H1 (cell line): ENCODE results near the gene SLC4A11. TPM values are rescaled to one million over a fixed set of nuclear protein-coding genes. Genes with fewer than 3 reads are reported as not detected.

ENCODE experiments used
- CBX5 ChIP-seq: fragments of 300-800, 300-1000 bp; sonication (generic); IDR thresholded peaks from 2 replicates; pipeline ENCODE4 v1.7.1; 2016; ENCODE audit warnings: antibody characterized with exemption, low read length, low read depth
- FOSL1 ChIP-seq: IDR thresholded peaks from 2 replicates; pipeline ENCODE4 v1.6.1; 2011; ENCODE audit warnings: mild to moderate bottlenecking, low read depth, low read length, moderate library complexity; ENCODE audit not compliant: insufficient read depth
- GTF2F1 ChIP-seq: IDR thresholded peaks from 2 replicates; pipeline ENCODE4 v1.6.1; 2012; ENCODE audit warnings: low read depth, low read length, improper control_type of control experiment, borderline replicate concordance
- JUND ChIP-seq: IDR thresholded peaks from 2 replicates; pipeline ENCODE4 v1.6.1; 2011; ENCODE audit warnings: mild to moderate bottlenecking, improper control_type of control experiment, low read length
- NRF1 ChIP-seq: IDR thresholded peaks from 2 replicates; pipeline ENCODE4 v1.6.1; 2011; ENCODE audit warnings: mild to moderate bottlenecking, low read depth, low read length, improper control_type of control experiment
- polyA plus RNA-seq, 7 experiments: library from polyadenylated mRNA; depleted of rRNA in 3 of 7; stranded (reverse) in 5 of 7; unstranded in 2 of 7; fragments of >200 nt in 5 of 7; fragments of 200-250 nt in 2 of 7; gene quantifications; 1 replicate in 5 of 7; 2 replicates in 1 of 7; 4 replicates in 1 of 7; pipeline versions ENCODE4 v1.2.1 to v1.2.3, GENCODE V29; 2011 to 2013; ENCODE audit warnings: missing spikeins in 2 of 7, mixed read lengths in 2 of 7
- total RNA-seq: library from RNA; stranded (reverse); fragmentation: NEBNext Ultra II Directional; extraction: Animal tissue kit (Norgen Biotek cat#: 25700); gene quantifications from 2 replicates; pipeline ENCODE4 v1.2.1, GENCODE V29; 2021

SLC4A11 gene
- total and polyA plus RNA-seq, 2 of the 8 experiments (the other 6 are each of a cell fraction or from before 2014, with no cell fraction given), result 11.9 to 32.3 TPM

DNA sequence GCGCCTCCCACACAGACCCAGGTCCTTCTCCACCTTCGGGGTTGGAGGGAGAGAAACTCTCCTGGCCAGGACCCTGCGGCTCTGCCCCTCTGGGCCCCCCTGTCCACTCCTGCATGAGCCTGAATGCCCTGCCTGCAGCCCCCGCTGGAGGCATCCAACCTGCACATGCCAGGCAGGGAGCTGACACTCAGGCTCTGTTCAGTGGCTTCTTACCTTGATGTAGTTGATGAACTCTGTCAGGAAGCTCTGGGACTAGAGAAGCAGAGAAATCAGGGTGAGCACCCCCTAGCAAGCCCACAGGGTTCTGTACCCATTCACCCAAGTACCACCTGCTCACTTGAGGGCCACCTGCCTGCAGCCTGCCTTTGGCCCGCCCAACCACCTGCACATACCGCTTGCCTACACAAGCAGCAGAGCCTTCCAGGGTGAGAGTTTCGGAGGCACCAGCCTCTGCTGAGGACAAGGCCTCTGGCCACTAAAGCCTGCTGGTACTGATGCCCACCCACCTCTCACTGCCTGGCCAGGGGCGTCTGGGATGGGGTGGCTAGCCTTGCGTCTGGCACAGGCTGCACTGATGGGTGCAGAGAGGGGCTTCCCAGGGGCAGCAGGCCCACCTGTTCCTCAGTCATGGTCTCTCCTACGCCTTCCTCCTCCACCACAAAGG is 44.2 kb downstream of the SLC4A11 start (continued):
- TF ChIP-seq GTF2F1 (no peak), JUND (no peak), FOSL1 (no peak), NRF1 (no peak), CBX5 (no peak)
